ENCODE data around the gene ENDOU. TPM values are rescaled to one million over a fixed set of nuclear protein-coding genes. Genes with fewer than 3 reads are reported as not detected.
A peak's percentile ranks its signal among the peaks of the same experiment; 100 is the strongest.

ENDOU gene
- total RNA-seq, 2 donors from 2014 or later = 0.49 TPM; not detected in 1

GRCh38 chr12:47741340-47741703, 16.0 kb upstream of the ENDOU start:
- TF ChIP-seq CTCF (IDR thresholded peaks at IDR 0.05) = no peak
- no peak overlapping the region for H3K4me3 ChIP-seq
- H3K9me3 ChIP-seq = no peaks in the 10 kb centered on the region
- H3K4me1 ChIP-seq (ENCODE audit: control insufficient read depth in 1 of 2, low read depth in 2 of 2) = peaks cover 24 to 39% of the 10 kb centered on the region in 2 donors
- DNase-seq (ENCODE audit: low spot score) = no peak
- peaks cover under 1% of the 10 kb centered on the region for H3K36me3 ChIP-seq
- H3K27ac ChIP-seq = no peak overlapping the region
- no peak for ATAC-seq (ENCODE audit: insufficient number of reproducible peaks, low FRiP score, low read depth)
- H3K27me3 ChIP-seq (replicated peaks; ENCODE audit: insufficient read depth) = no peaks in the 10 kb centered on the region

DNA sequence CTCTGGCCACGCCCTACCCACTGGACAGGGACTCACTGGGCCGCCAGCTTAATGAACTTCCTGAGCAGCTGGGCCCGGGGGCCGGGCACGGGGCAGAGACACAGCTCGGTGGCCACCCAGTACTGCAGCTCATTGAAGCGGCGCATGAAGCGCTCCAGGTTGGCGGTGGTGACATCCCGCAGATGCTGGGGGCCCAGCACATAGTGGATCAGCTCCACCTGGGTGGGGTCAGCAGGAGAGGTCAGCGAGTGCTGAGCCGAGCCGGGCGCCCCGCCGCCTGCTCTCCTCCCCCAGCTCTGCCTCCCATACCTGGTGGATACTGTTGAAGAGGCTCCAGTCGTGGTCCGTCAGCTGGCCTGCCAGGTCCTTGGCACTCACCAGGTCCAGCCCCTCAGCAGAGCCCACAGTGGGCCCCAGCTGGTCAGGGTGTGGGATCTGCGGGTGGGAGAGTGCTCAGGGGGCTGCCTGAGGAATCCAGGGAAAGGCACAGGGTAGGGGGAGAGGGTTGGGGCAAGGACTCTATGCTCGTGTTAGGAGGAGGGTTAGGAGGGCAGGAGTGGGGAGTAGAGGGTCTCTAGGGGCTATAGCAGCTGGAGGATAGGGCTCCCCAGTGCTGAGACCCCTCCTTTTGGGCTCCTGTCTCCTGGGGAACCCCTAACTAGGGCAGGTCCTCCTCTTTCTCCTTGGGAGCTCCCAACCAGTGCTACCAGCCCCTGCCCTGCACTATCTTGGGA, 15.5 kb upstream of the ENDOU start:
- H3K4me1 ChIP-seq (ENCODE audit: control insufficient read depth in 1 of 2, low read depth in 2 of 2) = peaks cover 29 to 44% of the 10 kb centered on the region in 2 donors
- H3K27ac ChIP-seq = no peak overlapping the region
- no peaks in the 10 kb centered on the region for H3K27me3 ChIP-seq (replicated peaks; ENCODE audit: insufficient read depth)
- TF ChIP-seq CTCF (IDR thresholded peaks at IDR 0.05) = no peak
- no peaks in the 10 kb centered on the region for H3K36me3 ChIP-seq
- no peaks in the 10 kb centered on the region for H3K9me3 ChIP-seq
- no peak for DNase-seq (ENCODE audit: low spot score)
- no peak overlapping the region for H3K4me3 ChIP-seq
- ATAC-seq (ENCODE audit: insufficient number of reproducible peaks, low FRiP score, low read depth) = no peak

GRCh38 chr12:47739979-47740378, 14.7 kb upstream of the ENDOU start:
- H3K4me3 ChIP-seq = no peak overlapping the region
- DNase-seq (ENCODE audit: low spot score) (no peak), ATAC-seq (ENCODE audit: insufficient number of reproducible peaks, low FRiP score, low read depth) (no peak)
- H3K27me3 ChIP-seq (replicated peaks; ENCODE audit: insufficient read depth) = no peaks in the 10 kb centered on the region
- H3K36me3 ChIP-seq = no peaks in the 10 kb centered on the region
- H3K27ac ChIP-seq = no peak overlapping the region
- H3K9me3 ChIP-seq = no peaks in the 10 kb centered on the region
- H3K4me1 ChIP-seq (ENCODE audit: control insufficient read depth in 1 of 2, low read depth in 2 of 2) = peaks cover 35 to 52% of the 10 kb centered on the region in 2 donors
- no peak for TF ChIP-seq CTCF (IDR thresholded peaks at IDR 0.05)

- no peak for TF ChIP-seq CTCF (IDR thresholded peaks at IDR 0.05)
- Histone ChIP-seq H3K4me3 (no peak overlapping the region), H3K36me3 (no peaks in the 10 kb centered on the region), H3K27me3 (replicated peaks; ENCODE audit: insufficient read depth) (no peaks in the 10 kb centered on the region), H3K9me3 (no peaks in the 10 kb centered on the region), H3K4me1 (ENCODE audit: control insufficient read depth in 1 of 2, low read depth in 2 of 2) (peaks cover 35 to 59% of the 10 kb centered on the region in 2 donors), H3K27ac (no peak overlapping the region)
- no peak for DNase-seq (ENCODE audit: low spot score)
- no peak for ATAC-seq (ENCODE audit: insufficient number of reproducible peaks, low FRiP score, low read depth)
These were observed 14.0 kb upstream of the ENDOU start for GRCh38 chr12:47739297-47739696.

DNA sequence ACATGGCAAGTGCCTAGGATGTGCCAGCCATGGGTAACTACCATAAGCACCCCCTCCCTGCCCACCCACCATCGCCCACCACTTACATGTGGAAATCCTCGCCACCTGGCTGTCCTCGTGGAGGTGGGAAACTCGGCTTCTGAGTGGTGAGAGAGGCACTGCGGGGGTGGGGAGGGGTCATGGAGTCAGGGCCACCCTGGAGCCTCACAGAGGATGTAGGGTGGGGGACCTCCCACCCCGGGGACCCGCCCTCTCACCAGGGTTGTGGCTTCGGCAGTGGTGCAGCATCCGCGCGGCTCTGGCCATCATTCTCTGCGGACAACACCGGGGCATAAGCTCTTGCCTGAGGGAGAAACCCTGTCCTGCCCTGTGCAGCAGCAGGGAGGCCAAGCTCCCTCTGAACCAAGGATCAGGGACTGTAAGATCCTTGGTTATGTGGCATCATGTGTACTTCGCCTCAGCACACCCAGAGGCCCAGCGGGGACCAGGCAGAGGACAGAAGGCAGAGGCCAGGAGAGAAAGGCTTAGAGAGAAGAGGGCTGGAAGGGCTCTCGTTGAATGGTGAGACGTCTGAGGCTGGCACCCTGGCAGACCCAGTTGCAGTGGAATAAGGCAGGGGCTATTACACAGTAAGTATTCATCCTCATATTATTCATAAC, 12.8 kb upstream of the ENDOU start:
- ATAC-seq (ENCODE audit: insufficient number of reproducible peaks, low FRiP score, low read depth) (no peak), DNase-seq (ENCODE audit: low spot score) (no peak)
- Histone ChIP-seq H3K4me3 (peak overlapping the region; percentile 38), H3K36me3 (no peaks in the 10 kb centered on the region), H3K9me3 (no peaks in the 10 kb centered on the region), H3K27ac (peak overlapping the region; percentile 88 to 94), H3K4me1 (ENCODE audit: control insufficient read depth in 1 of 2, low read depth in 2 of 2) (peaks cover 35 to 59% of the 10 kb centered on the region in 2 donors), H3K27me3 (replicated peaks; ENCODE audit: insufficient read depth) (no peaks in the 10 kb centered on the region)
- TF ChIP-seq CTCF (IDR thresholded peaks at IDR 0.05) = no peak
